ENCODE measurements around the gene ZNF423. TPM values are rescaled to one million over a fixed set of nuclear protein-coding genes. Genes with fewer than 3 reads are reported as not detected.

Gene ZNF423
- polyA plus RNA-seq, 1 experiment, result 0.11 TPM

GRCh38 chr16:49644145-49644463, 211.8 kb downstream of the ZNF423 start:
- no peak for DNase-seq (ENCODE audit: low read depth, low spot score)
- Histone ChIP-seq H3K27me3 (ENCODE audit: control insufficient read depth, insufficient read depth, low read length) (no peaks in the 10 kb centered on the region), H3K4me3 (ENCODE audit: low read depth, low read length) (no peak overlapping the region), H3K9me3 (ENCODE audit: control insufficient read depth, insufficient read depth, low read length) (peaks cover 16% of the 10 kb centered on the region), H3K27ac (ENCODE audit: low read depth, low read length) (peak overlapping the region; percentile 48)
- ChIA-PET POLR2A (no interaction called here), CTCF (interaction anchor here (0.6 to 2.2 kb wide), 4 partner anchors 9 to 37 kb away, joined by 3 to 11 read pairs (median 5); no protein-coding TSS in a partner anchor)
- peak; percentile 35 for TF ChIP-seq CTCF (IDR thresholded peaks at IDR 0.05; ENCODE audit: low read depth, low read length)

DNA sequence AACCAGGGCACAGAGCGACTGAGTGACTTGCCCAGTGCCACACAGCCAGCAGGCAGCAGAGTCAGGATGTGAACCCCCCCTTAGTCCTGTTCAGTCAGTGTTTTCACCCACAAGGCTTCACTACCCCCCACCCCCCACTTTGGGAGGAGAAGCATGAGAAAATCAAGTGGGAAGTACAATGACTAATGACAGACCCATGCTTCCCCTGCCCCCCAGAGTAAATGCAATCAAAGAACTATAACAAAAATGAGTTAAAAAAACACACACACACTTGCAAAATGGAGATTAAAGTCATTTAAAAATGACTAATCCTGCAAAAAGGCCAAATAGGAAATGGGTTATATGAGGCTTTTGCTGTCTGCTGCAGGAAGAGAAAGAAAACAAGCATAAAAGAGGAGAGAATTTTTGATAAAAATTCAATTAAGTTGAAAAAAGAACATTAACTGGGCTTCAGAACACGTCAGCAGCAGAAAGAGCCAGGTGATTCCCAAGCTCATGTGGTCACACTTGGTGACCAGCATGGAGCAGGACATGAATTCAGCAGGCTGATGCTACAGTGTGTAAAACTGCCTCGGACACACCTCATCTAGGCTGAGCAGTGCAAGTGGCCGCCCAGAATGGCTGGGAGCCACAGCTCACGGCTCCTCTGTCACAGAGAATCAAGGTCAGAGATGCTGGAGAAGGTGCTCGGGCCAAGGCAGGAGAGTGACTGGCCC, 212.3 kb downstream of the ZNF423 start:
- Histone ChIP-seq H3K4me3 (ENCODE audit: low read depth, low read length) (no peak overlapping the region), H3K9me3 (ENCODE audit: control insufficient read depth, insufficient read depth, low read length) (peaks cover 16% of the 10 kb centered on the region), H3K27ac (ENCODE audit: low read depth, low read length) (peak overlapping the region; percentile 48), H3K27me3 (ENCODE audit: control insufficient read depth, insufficient read depth, low read length) (no peaks in the 10 kb centered on the region)
- TF ChIP-seq CTCF (IDR thresholded peaks at IDR 0.05; ENCODE audit: low read depth, low read length), result no peak
- DNase-seq (ENCODE audit: low read depth, low spot score), result no peak
- CTCF ChIA-PET, result interaction anchor here (1.7 to 2.2 kb wide), 3 partner anchors 9 to 381 kb away, joined by 6 to 18 read pairs (median 11); partner anchors contain the start of gene CNEP1R1
- POLR2A ChIA-PET, result no interaction called here

GRCh38 chr16:49641250-49641649, 214.7 kb downstream of the ZNF423 start:
- no peak for DNase-seq (ENCODE audit: low read depth, low spot score)
- ChIA-PET CTCF (interaction anchor here (0.6 to 1.9 kb wide), 3 partner anchors 384 to 1484 kb away, joined by 3 to 18 read pairs (median 3); partner anchors contain the start of gene CNEP1R1), POLR2A (no interaction called here)
- H3K9me3 ChIP-seq (ENCODE audit: control insufficient read depth, insufficient read depth, low read length), result peaks cover 19% of the 10 kb centered on the region
- H3K4me3 ChIP-seq (ENCODE audit: low read depth, low read length), result no peak overlapping the region
- peaks cover 2% of the 10 kb centered on the region for H3K27me3 ChIP-seq (ENCODE audit: control insufficient read depth, insufficient read depth, low read length)
- H3K27ac ChIP-seq (ENCODE audit: low read depth, low read length), result no peak overlapping the region
- TF ChIP-seq CTCF (IDR thresholded peaks at IDR 0.05; ENCODE audit: low read depth, low read length), result no peak

DNA sequence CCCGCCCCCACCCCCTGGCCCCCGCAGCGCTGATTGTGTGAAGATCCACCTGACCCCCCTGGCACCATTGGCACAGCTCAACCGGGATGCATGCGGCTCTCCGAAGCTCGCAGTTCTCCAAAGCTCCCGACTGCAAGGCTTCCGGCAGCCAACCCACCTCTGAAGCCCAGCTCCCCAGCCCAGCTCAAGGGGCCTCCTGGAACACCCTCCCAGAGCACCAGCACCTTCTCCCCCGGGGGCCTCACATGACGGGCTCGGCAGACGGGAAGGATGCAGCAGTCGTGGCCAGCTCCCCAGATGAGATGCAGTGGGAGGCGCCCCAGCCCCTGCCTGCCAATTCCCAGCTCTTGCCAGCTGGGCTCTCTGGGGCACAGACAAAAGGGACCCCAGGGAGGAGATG, 215.3 kb downstream of the ZNF423 start:
- Histone ChIP-seq H3K27ac (ENCODE audit: low read depth, low read length) (no peak overlapping the region), H3K27me3 (ENCODE audit: control insufficient read depth, insufficient read depth, low read length) (peaks cover 2% of the 10 kb centered on the region), H3K4me3 (ENCODE audit: low read depth, low read length) (no peak overlapping the region), H3K9me3 (ENCODE audit: control insufficient read depth, insufficient read depth, low read length) (peaks cover 22% of the 10 kb centered on the region)
- POLR2A ChIA-PET, result interaction anchor here (0.6 kb wide), 1 partner anchor 9 kb away, joined by 3 read pairs; no protein-coding TSS in a partner anchor
- CTCF ChIA-PET, result interaction anchor here (0.6 to 1.5 kb wide), 3 partner anchors 385 to 1484 kb away, joined by 3 read pairs; partner anchors contain the start of gene CNEP1R1
- TF ChIP-seq CTCF (IDR thresholded peaks at IDR 0.05; ENCODE audit: low read depth, low read length), result no peak
- DNase-seq (ENCODE audit: low read depth, low spot score), result no peak

- ChIA-PET CTCF (interaction anchor here (0.9 to 1.5 kb wide), 2 partner anchors 385 to 1017 kb away, joined by 3 read pairs; partner anchors contain the start of gene CNEP1R1), POLR2A (interaction anchor here (0.6 to 1.0 kb wide), 2 partner anchors 9 to 13 kb away, joined by 3 read pairs; no protein-coding TSS in a partner anchor)
- H3K9me3 ChIP-seq (ENCODE audit: control insufficient read depth, insufficient read depth, low read length), result peaks cover 22% of the 10 kb centered on the region
- peak overlapping the region; percentile 47 for H3K27ac ChIP-seq (ENCODE audit: low read depth, low read length)
- TF ChIP-seq CTCF (IDR thresholded peaks at IDR 0.05; ENCODE audit: low read depth, low read length), result no peak
- H3K27me3 ChIP-seq (ENCODE audit: control insufficient read depth, insufficient read depth, low read length), result peaks cover 2% of the 10 kb centered on the region
- H3K4me3 ChIP-seq (ENCODE audit: low read depth, low read length), result no peak overlapping the region
- peak; percentile 67 for DNase-seq (ENCODE audit: low read depth, low spot score)
These were observed 216.0 kb downstream of the ZNF423 start for GRCh38 chr16:49639739-49640431.
